Measurements from ENCODE around the gene PLK3. TPM values are rescaled to one million over a fixed set of nuclear protein-coding genes. Genes with fewer than 3 reads are reported as not detected.
A peak's percentile ranks its signal among the peaks of the same experiment; 100 is the strongest.

PLK3 gene
- total RNA-seq, 3 donors from 2014 or later: 13.6 to 29.0 (median 21.6) TPM

- Histone ChIP-seq H3K9me3 (no peaks in the 10 kb centered on the region), H3K4me3 (peak overlapping the region in 2 of 3 donors; percentile 57 to 68), H3K4me1 (peaks cover 0 to 12% of the 10 kb centered on the region in 2 donors), H3K27me3 (no peaks in the 10 kb centered on the region), H3K27ac (no peak overlapping the region), H3K36me3 (no peaks in the 10 kb centered on the region)
- DNase-seq (ENCODE audit: low spot score in 2 of 2): no peak
- intact Hi-C loops (cut with DNase I; ENCODE audit: low total_unique reads): no loop called here
- TF ChIP-seq CTCF (IDR thresholded peaks at IDR 0.05) (no peak), POLR2AphosphoS5 (IDR thresholded peaks at IDR 0.05) (no peak), POLR2A (IDR thresholded peaks at IDR 0.05) (no peak)
Observed at GRCh38 chr1:44785029-44785380, 15.2 kb upstream of the PLK3 start.

- peaks cover 0 to 12% of the 10 kb centered on the region in 2 donors for H3K4me1 ChIP-seq
- TF ChIP-seq POLR2A (IDR thresholded peaks at IDR 0.05) (no peak), CTCF (IDR thresholded peaks at IDR 0.05) (no peak), POLR2AphosphoS5 (IDR thresholded peaks at IDR 0.05) (no peak)
- H3K27me3 ChIP-seq: no peaks in the 10 kb centered on the region
- no peak for DNase-seq (ENCODE audit: low spot score in 2 of 2)
- intact Hi-C loops (cut with DNase I; ENCODE audit: low total_unique reads): no loop called here
- H3K36me3 ChIP-seq: no peaks in the 10 kb centered on the region
- H3K9me3 ChIP-seq: no peaks in the 10 kb centered on the region
- H3K4me3 ChIP-seq: peak overlapping the region; percentile 44 to 69 (median 57)
- peak overlapping the region; percentile 70 to 77 for H3K27ac ChIP-seq
Observed at GRCh38 chr1:44785501-44786137, 14.6 kb upstream of the PLK3 start.

GRCh38 chr1:44786138-44786840, 13.9 kb upstream of the PLK3 start:
- Histone ChIP-seq H3K27ac (peak overlapping the region; percentile 70 to 77), H3K36me3 (no peaks in the 10 kb centered on the region), H3K4me3 (peak overlapping the region; percentile 44 to 69 (median 57)), H3K4me1 (peaks cover 0 to 12% of the 10 kb centered on the region in 2 donors), H3K9me3 (no peaks in the 10 kb centered on the region), H3K27me3 (no peaks in the 10 kb centered on the region)
- TF ChIP-seq POLR2AphosphoS5 (IDR thresholded peaks at IDR 0.05) (peak in 1 of 3 donors; percentile 40), CTCF (IDR thresholded peaks at IDR 0.05) (peak; percentile 99 to 100 (median 99)), POLR2A (IDR thresholded peaks at IDR 0.05) (no peak)
- intact Hi-C loops (cut with DNase I; ENCODE audit: low total_unique reads): no loop called here
- no peak for DNase-seq (ENCODE audit: low spot score in 2 of 2)

GRCh38 chr1:44786841-44787426, 13.2 kb upstream of the PLK3 start:
- no peaks in the 10 kb centered on the region for H3K36me3 ChIP-seq
- no peaks in the 10 kb centered on the region for H3K9me3 ChIP-seq
- peaks cover 0 to 12% of the 10 kb centered on the region in 2 donors for H3K4me1 ChIP-seq
- peak overlapping the region in 2 of 3 donors; percentile 57 to 69 for H3K4me3 ChIP-seq
- DNase-seq (ENCODE audit: low spot score in 2 of 2): no peak
- H3K27ac ChIP-seq: peak overlapping the region; percentile 70 to 77
- TF ChIP-seq CTCF (IDR thresholded peaks at IDR 0.05): no peak
- no peak for TF ChIP-seq POLR2A (IDR thresholded peaks at IDR 0.05)
- no peak for TF ChIP-seq POLR2AphosphoS5 (IDR thresholded peaks at IDR 0.05)
- intact Hi-C loops (cut with DNase I; ENCODE audit: low total_unique reads): no loop called here
- H3K27me3 ChIP-seq: no peaks in the 10 kb centered on the region

- Histone ChIP-seq H3K36me3 (no peaks in the 10 kb centered on the region), H3K27ac (no peak overlapping the region), H3K4me1 (peaks cover 0 to 12% of the 10 kb centered on the region in 2 donors), H3K4me3 (no peak overlapping the region), H3K27me3 (no peaks in the 10 kb centered on the region), H3K9me3 (no peaks in the 10 kb centered on the region)
- no peak for DNase-seq (ENCODE audit: low spot score in 2 of 2)
- intact Hi-C loops (cut with DNase I; ENCODE audit: low total_unique reads): no loop called here
- TF ChIP-seq POLR2AphosphoS5 (IDR thresholded peaks at IDR 0.05) (no peak), POLR2A (IDR thresholded peaks at IDR 0.05) (no peak), CTCF (IDR thresholded peaks at IDR 0.05) (no peak)
Observed at GRCh38 chr1:44787506-44787905, 12.7 kb upstream of the PLK3 start.

Data from breast epithelium (tissue), 4 donors.